HEK293T (cell line): ENCODE results near the gene SRP14.

Experiments used
- CTCF ChIA-PET: fragments of 350-600 bp; formaldehyde crosslinking; extraction: SDS; loops from one replicate; lab custom pipeline; 2021; ENCODE audit warnings: antibody characterized with exemption, inconsistent platforms; lab: Yijun Ruan, JAX
- POLR2A ChIA-PET: fragments of 350-600 bp; formaldehyde crosslinking; extraction: SDS; loops from one replicate; lab custom pipeline; 2020; ENCODE audit warnings: antibody characterized with exemption, inconsistent platforms; lab: Yijun Ruan, JAX
- DNase-seq: peaks from one replicate; pipeline ENCODE4 v3.0.0; 2012; ENCODE audit warnings: mixed read lengths; ENCODE audit errors: extremely low spot score
- ARNT ChIP-seq: fragments of 450-650 bp; IDR thresholded peaks from 2 replicates; pipeline ENCODE4 v1.6.1; 2017; ENCODE audit warnings: mild to moderate bottlenecking
- BHLHE40 ChIP-seq: fragments of 450-650 bp; IDR thresholded peaks from 2 replicates; pipeline ENCODE4 v1.6.1; 2016; ENCODE audit warnings: mild to moderate bottlenecking, moderate library complexity, borderline replicate concordance
- CTBP1 ChIP-seq: fragments of 450-650 bp; IDR thresholded peaks from 2 replicates; pipeline ENCODE4 v1.6.1; 2016; ENCODE audit warnings: borderline replicate concordance
- ELF4 ChIP-seq: fragments of 450-650 bp; IDR thresholded peaks from 2 replicates; pipeline ENCODE4 v1.6.1; 2017; ENCODE audit warnings: antibody characterized with exemption
- FOXA1 ChIP-seq: fragments of 450-650 bp; IDR thresholded peaks from 2 replicates; pipeline ENCODE4 v1.6.1; 2016; ENCODE audit warnings: mild to moderate bottlenecking
- FOXK2 ChIP-seq: fragments of 450-650 bp; IDR thresholded peaks from 2 replicates; pipeline ENCODE4 v1.6.1; 2016; ENCODE audit warnings: mild to moderate bottlenecking
- FOXM1 ChIP-seq: fragments of 450-650 bp; IDR thresholded peaks from 2 replicates; pipeline ENCODE4 v1.6.1; 2017; ENCODE audit warnings: mild to moderate bottlenecking, borderline replicate concordance
- HDGF ChIP-seq: fragments of 450-650 bp; IDR thresholded peaks from 2 replicates; pipeline ENCODE4 v1.6.1; 2017; ENCODE audit warnings: antibody characterized with exemption, borderline replicate concordance
- L3MBTL2 ChIP-seq: fragments of 450-650 bp; conservative IDR thresholded peaks from 2 replicates; pipeline ENCODE4 v1.6.1; 2016; ENCODE audit warnings: mild to moderate bottlenecking
- LEF1 ChIP-seq: fragments of 450-650 bp; IDR thresholded peaks from 2 replicates; pipeline ENCODE4 v1.6.1; 2017; ENCODE audit warnings: mild to moderate bottlenecking, borderline replicate concordance
- NFRKB ChIP-seq: fragments of 450-650 bp; IDR thresholded peaks from 2 replicates; pipeline ENCODE4 v1.6.1; 2016; ENCODE audit warnings: mild to moderate bottlenecking, moderate library complexity
- PKNOX1 ChIP-seq: fragments of 450-650 bp; IDR thresholded peaks from 2 replicates; pipeline ENCODE4 v1.6.1; 2016
- SP1 ChIP-seq: fragments of 450-650 bp; IDR thresholded peaks from 2 replicates; pipeline ENCODE4 v1.6.1; 2017
- SUZ12 ChIP-seq: fragments of 450-650 bp; IDR thresholded peaks from 2 replicates; pipeline ENCODE4 v1.6.1; 2016; ENCODE audit warnings: mild to moderate bottlenecking
- TARDBP ChIP-seq: fragments of 450-650 bp; IDR thresholded peaks from 2 replicates; pipeline ENCODE4 v1.6.1; 2016
- ZNF384 ChIP-seq: fragments of 450-650 bp; IDR thresholded peaks from 2 replicates; pipeline ENCODE4 v1.6.1; 2016

The SRP14 gene

GRCh38 chr15:40066589-40066988 is 27.6 kb upstream of the SRP14 start:
- ChIA-PET CTCF (interaction anchor here (0.6 kb wide), 1 partner anchor 12 kb away, joined by 3 read pairs; no protein-coding TSS in a partner anchor), POLR2A (interaction anchor here (0.9 to 1.4 kb wide), 2 partner anchors 26 to 29 kb away, joined by 3 to 4 read pairs; no protein-coding TSS in a partner anchor)
- DNase-seq: no peak
- TF ChIP-seq SUZ12 (no peak), NFRKB (no peak), CTBP1 (no peak), FOXA1 (no peak), L3MBTL2 (no peak), FOXM1 (no peak)

- ChIA-PET CTCF (no interaction called here), POLR2A (no interaction called here)
- no peak for TF ChIP-seq FOXM1
- TF ChIP-seq FOXA1: no peak
- TF ChIP-seq FOXK2: no peak
- TF ChIP-seq LEF1: no peak
- no peak for TF ChIP-seq ARNT
- no peak for TF ChIP-seq HDGF
- no peak for TF ChIP-seq CTBP1
- TF ChIP-seq NFRKB: no peak
- no peak for TF ChIP-seq TARDBP
- no peak for TF ChIP-seq ELF4
- DNase-seq: no peak
Measured at GRCh38 chr15:40065166-40065565, 26.2 kb upstream of the SRP14 start.

- ChIA-PET POLR2A (no interaction called here), CTCF (no interaction called here)
- TF ChIP-seq ZNF384 (no peak), SP1 (no peak), ARNT (no peak), SUZ12 (no peak), HDGF (no peak), FOXA1 (no peak), CTBP1 (no peak), TARDBP (no peak), FOXM1 (no peak), L3MBTL2 (no peak), ELF4 (no peak)
Measured at GRCh38 chr15:40064231-40064894, 25.4 kb upstream of the SRP14 start.

GRCh38 chr15:40063563-40064011 is 24.6 kb upstream of the SRP14 start:
- CTCF ChIA-PET: no interaction called here
- POLR2A ChIA-PET: no interaction called here
- TF ChIP-seq L3MBTL2: no peak
- TF ChIP-seq FOXK2: no peak
- no peak for TF ChIP-seq ELF4
- no peak for TF ChIP-seq ARNT
- TF ChIP-seq PKNOX1: no peak
- TF ChIP-seq HDGF: no peak
- TF ChIP-seq CTBP1: no peak
- no peak for TF ChIP-seq FOXM1
- no peak for TF ChIP-seq ZNF384
- no peak for TF ChIP-seq TARDBP
- TF ChIP-seq SUZ12: no peak
- no peak for TF ChIP-seq SP1
- no peak for TF ChIP-seq FOXA1
- no peak for TF ChIP-seq NFRKB
- no peak for DNase-seq

More at GRCh38 chr15:40064231-40064894, 25.4 kb upstream of the SRP14 start:
- DNase-seq: no peak

GRCh38 chr15:40062816-40063562 is 24.0 kb upstream of the SRP14 start:
- no peak for TF ChIP-seq LEF1
- TF ChIP-seq ARNT: no peak
- no peak for TF ChIP-seq FOXM1
- no peak for TF ChIP-seq L3MBTL2
- no peak for TF ChIP-seq PKNOX1
- no peak for TF ChIP-seq HDGF
- no peak for TF ChIP-seq CTBP1
- TF ChIP-seq BHLHE40: no peak
- no peak for TF ChIP-seq FOXA1
- no peak for TF ChIP-seq ELF4
- TF ChIP-seq ZNF384: no peak
- TF ChIP-seq NFRKB: no peak
- no peak for TF ChIP-seq SP1
- TF ChIP-seq FOXK2: no peak
- TF ChIP-seq TARDBP: no peak
- DNase-seq: no peak
- POLR2A ChIA-PET: interaction anchor here (1.1 kb wide), 1 partner anchor 36 kb away, joined by 4 read pairs; no protein-coding TSS in a partner anchor
- CTCF ChIA-PET: no interaction called here

GRCh38 chr15:40061212-40061901 is 22.4 kb upstream of the SRP14 start:
- DNase-seq: no peak
- ChIA-PET POLR2A (no interaction called here), CTCF (no interaction called here)
- TF ChIP-seq ZNF384 (no peak), ARNT (no peak)
